GM18873 (cell line): ENCODE data around the gene FXYD7.
"Not testable (repeated sequence)": the region's sequence is repeated elsewhere in the genome, so short reads cannot be mapped to it uniquely, and the experiment has no call there.

Experiments
- ATAC-seq: cut with Tn5 transposase; IDR thresholded peaks from one replicate; pipeline ENCODE4 v1.9.1; 2021; ENCODE audit warnings: mild to moderate bottlenecking, moderate library complexity, moderate number of reproducible peaks; ENCODE audit not compliant: unreplicated experiment, low FRiP score

FXYD7 gene, protein sequence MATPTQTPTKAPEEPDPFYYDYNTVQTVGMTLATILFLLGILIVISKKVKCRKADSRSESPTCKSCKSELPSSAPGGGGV

DNA sequence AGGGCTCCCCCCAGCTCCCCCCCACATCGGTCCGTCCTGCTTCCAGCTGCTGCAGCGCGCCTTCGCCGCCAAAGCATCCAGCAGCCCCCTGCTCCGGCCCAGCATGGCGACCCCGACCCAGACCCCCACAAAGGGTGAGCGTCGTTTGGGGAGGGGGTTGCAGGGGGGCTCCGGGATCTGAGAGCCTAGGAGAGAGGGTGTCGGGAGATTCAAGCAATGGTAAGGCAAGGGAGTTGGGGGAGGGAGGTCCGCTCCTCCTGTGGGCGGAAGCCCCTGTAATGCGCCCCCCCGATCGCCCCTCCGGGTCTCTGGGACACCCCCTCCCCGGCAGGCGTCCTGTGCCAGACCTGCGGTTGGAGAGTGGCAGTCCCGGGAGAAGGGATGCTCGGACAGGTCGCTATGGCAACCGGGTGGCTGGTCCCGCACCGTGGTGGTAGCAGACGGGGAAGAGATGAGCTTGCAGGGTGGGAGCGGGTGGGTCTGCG is at the start of gene FXYD7:
FXYD7 (plus strand) TSS at position 25 of the 485 bp plus-strand sequence; CDS start at position 104, 79 bp downstream.
- no peak for ATAC-seq

DNA sequence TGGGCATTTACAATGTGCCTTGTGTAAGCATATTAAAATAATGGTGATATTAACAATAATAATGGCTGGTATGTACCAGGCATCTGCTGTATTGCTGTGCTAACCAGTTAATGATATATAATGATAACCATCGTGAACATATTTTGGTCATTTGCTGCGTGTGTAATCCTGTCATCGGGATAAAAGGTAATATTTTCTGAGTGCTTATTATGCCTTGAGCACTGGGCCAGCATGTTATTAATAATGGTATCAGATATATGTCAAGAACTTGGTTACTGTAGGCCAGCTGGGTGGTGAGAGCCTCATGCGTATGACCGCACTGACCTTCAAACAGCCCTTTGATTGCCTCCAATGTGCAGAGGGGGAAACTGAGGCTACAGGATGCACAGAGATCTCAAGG is 49.6 kb upstream of the FXYD7 start:
- ATAC-seq, result no peak

DNA sequence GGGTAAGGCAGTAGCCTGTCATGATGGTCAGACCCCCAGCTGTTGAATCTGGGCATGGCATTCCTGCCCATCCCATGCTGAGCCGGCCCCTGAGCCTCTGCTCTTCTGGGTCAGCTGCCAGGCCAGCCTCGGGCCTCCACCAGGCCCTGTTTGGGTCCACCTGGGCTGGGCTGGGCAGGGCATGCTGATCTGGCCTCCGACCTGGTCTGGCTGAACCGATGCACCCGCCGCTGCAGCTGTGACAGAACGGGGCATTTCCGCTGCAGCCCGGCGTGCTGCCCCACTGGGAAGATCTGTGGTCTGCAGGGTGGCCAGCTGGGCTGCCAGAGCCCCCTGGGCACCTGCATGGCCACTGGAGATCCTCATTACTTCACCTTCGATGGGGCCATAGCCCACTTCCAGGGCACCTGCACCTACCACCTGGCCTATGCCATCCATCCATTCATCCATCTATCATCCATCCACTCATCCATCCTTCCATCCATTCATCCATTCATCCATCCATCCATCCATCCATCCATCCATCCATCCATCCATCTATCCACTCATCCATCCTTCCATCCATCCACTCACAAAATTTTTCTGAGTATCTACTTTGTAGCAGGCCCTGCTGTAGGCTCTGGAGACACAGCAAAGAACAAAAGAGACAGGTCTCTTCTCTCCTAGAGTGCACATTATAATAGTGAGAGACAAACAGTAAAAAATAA is 49.0 kb upstream of the FXYD7 start:
- no peak for ATAC-seq

DNA sequence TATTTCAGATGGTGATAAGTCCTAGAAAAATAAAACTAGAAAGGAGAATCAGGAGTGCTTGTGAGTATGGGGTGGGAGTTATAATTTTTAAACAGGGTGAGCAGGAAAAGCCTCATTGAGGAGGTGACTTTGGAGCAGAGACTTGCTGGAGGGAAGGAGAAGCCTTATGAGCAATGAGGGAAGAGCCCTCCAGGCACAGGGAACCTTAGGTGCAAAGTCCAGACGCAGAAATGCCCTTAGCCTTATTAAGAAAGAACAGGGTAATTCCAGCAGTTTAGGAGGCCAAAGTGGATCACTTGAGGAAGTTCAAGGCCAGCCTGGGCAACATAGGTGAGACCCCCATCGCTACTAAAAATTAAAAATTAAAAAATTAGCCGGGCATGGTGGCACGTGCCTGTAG is 48.4 kb upstream of the FXYD7 start:
- ATAC-seq, result no peak

DNA sequence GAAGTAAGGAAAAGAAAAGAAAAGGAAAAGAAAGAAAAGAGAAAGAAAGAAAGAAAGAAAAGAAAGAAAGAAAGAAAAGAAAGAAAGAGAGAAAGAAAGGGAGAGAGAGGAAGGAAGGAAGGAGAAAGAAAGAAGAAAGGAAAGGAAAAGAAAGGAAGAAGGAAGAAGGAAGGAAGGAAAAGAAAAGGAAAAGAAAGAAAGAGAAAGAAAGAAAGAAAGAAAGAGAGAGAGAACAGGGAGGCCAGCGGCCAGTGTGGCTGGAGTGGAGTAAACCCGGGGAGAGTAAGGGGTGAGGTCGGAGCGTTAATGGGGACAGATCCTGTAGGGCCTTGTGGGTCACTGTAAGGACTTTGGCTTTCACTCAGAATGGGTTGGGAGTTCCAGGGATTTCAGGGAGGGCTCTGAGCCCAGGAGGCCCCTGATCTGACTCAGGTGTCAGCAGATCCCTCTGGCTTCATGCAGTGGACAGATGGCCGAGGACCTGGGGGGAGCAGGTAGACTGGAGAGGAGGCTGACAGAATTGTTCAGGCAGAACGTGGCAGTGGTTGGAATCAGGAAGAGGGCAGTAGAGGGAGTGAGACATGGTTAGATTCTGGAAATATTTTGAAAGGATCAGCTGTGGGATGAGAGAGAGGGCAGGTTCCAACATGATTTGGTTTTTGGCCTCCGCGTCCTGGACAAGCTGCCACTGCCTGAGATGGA is 47.2 kb upstream of the FXYD7 start:
- ATAC-seq, result no peak

DNA sequence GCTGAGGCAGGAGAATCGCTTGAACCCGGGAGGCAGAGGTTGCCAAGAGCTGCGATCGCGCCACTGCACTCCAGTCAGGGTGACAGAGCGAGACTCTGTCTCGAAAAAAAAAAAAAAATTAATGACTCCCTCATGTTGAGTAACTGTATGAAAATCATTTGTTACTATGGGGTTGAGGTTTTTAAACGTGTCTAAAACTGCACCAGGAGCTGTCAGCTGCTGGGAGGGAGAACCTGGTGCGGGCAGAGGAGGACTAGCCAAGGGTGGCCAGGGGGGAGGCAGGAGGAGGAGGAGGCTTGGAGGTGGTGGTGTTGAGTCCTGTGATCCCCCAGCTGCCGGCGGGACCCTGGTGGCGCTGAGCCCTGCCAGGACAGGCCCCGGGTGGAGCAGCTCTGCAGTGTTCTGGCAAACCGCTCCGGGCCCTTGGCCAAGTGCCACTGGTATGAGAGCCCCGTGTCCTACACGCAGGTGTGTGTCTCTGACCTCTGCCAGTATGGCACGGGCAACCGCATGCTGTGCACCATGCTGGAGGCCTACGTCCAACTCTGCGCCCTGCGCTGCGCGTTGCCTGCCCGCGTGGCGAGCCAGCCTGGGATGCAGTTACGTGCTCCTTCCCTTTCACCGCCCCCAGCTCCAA is 44.5 kb upstream of the FXYD7 start:
- no peak for ATAC-seq

DNA sequence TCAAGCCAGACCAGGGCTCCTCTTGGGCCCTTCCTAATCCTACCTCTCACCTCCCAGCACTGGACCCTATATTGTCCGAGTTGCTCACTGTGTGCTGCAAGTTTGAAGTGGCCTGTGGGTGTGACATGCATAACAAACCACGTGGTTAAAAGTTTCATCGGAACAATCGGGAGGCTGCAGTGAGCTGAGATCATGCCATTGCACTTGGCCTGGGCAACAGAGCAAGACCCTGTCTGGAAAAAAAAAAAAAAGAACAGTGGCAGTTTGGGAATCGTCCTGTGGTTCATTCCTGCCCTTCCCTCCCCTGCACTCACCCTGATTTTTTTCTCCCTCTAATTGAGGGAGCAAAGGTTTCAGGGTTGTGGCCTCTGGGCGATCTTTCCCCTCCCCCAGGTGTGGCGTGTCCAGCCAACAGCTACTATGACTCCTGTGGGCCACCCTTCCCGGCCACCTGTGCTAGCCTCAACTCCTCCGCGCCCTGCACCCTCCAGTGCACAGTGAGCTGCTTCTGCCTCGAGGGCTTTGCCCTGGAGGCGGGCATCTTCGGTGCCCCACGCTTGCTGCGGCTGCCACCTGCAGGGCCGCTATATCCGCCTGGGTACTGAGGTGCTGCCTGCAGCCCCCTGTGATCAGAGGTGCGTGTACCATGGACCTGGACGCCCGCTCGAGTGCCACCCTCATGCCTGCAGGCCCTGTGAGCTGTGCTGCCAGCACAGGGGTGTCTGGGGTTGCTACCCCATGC is 43.7 kb upstream of the FXYD7 start:
- no peak for ATAC-seq

DNA sequence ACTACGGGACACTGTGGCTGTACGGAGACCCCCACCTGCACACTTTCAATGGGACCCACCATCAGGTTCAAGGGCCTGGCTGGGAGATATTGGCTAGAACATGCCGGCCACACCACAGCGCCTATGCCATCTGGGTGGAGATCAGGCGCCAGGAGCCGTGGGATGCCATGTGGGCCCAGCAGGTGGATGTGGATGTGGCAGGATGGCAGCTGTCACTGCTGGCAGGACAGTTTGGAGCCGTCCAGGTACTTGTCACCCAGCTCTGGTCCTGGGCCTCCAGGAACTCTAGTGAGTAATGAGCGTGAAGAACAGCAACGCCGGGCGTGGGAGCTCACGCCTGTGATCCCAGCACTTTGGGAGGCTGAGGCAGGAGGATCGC is 43.2 kb upstream of the FXYD7 start:
- no peak for ATAC-seq

DNA sequence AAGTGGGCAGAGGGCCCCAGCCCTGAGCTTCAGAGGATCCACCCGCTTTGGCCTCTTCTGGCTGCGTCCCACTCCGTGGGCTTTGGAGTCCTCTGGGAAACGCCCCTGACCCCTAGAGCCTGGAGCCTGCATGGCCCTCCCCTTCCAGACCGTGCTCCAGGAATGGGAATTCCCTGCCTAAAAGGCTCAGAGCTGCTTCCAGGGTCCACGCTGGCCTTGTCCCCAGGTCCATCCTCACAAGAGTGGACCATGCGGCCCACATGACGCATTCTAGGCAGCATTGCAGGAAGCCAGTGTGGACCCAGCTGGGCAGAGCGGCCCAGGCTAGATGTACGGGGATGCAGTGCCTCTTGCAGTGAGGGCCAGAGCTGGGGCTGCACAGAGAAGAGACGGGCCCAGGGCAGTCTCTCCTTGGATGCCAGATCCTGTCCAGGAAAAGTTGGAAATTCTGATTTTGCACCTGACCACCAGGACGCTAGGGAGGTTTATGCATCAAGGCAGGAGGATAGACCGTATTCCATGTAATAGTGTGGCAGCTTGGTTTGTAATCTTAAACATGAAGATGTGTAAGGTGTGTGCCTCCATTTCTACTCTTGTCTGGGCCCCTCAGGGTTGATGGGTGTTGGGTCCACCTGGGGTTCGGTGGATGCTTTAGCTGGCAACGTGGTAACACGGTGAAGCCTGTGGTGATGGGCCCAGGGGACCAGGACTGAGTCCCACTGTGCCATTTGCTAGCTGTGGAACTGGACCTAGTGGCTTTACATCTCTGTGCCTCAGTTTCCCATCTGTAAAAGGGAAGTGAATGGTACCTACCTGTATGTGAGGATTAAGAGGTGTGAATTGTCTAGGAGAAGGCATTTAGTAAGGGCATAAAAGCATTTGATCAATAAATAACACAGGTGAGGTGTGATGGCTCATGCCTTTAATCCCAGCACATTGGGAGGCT is 42.2 kb upstream of the FXYD7 start:
- ATAC-seq, result no peak

DNA sequence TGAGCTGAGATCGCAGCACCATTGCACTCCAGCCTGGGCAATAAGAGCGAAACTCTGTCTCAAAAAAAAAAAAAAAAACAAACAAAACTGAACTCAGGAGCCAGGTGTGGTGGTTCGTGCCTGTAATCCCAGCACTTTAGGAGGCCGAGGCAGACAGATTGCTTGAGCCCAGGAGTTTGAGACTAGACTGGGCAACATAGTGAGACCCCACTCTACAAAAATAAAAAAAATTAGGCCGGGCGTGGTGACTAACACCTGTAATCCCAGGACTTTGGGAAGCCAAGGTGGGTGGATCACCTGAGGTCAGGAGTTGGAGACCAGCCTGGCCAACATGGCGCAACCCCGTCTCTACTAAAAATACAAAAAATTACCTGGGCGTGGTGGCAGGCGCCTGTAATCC is 41.1 kb upstream of the FXYD7 start:
- ATAC-seq, result not testable (repeated sequence)

DNA sequence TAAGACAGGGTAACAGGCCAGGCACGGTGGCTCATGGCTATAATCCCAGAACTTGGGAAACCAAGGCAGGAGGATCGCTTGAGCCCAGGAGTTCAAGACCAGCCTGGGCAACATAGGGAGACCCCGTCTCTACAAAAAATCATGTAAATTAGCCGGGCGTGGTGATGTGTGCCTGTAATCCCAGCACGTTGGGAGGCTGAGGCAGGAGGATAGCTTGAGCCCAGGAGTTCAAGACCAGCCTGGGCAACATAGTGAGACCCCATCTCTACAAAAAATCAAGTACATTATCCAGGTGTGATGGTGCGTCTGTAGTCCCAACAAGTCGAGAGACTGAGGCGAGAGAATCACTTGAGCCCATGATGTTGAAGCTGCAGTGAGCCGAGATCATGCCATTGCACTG is 39.4 kb upstream of the FXYD7 start:
- not testable (repeated sequence) for ATAC-seq

DNA sequence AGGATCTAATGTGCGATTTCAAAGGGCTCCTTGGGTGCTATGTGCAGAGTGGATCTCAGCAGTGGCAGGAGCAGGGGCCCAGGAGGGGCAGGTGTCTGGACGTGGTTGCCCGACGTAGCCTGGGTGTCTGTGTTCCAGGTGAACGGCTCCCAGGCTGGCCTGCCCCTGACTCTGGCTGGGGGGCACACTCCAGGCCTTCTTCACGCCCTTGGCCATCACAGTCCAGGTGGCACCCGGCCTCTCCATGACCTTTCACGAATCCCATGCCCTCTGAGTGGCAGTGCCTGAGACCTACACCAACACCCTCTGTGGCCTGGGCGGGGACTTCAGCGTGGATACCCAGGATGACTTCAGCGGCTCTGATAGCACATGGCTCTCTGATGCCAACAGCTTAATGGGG is 38.7 kb upstream of the FXYD7 start:
- ATAC-seq, result no peak

DNA sequence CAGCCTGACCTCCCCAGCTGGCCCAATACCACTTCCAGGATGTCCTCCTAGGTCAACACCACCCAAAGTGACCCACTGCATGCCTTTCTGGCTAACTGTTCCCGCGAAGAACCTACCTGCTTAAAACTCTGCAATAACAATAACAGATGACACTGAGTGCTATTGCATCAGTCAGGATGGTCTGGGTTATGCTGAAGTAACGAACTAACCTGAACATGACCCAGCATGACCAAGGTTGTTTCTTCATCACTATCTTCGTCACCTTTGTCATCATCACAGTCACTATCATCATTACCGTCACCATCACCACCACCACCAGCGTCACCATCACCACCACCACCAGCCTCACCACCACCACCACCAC is 38.0 kb upstream of the FXYD7 start:
- no peak for ATAC-seq

DNA sequence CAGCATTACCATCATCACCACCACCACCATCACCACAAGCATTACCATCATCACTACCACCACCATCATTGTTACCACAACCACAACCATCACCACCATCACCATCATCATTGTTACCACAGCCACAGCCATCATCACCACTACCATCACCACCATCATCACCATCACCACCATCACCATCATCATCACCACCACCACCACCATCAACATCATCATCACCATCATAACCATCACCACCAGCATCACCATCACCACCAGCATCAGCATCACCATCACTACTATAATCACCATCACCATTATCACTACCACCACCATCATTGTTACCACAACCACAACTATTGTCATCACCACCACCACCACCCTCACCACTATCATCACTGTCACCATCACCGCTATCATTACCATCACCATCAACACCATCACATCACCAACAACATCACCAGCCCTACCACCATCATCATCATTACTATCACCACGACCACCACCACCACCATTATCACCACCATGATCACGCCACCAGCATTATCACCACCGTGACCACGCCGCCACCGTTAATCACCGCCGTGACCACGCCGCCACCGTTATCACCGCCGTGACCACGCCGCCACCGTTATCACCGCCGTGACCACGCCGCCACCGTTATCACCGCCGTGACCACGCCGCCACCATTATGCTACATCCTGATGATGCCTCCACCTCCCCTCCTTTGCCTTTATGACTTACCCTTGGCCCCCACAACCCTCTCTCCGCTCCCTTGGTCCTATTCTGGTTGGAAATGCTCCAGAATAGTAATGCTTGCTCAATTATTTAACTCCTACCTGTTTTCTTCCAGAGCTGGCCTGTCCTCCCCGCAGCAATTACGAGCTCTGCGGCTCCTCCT is 37.4 kb upstream of the FXYD7 start:
- ATAC-seq, result no peak

DNA sequence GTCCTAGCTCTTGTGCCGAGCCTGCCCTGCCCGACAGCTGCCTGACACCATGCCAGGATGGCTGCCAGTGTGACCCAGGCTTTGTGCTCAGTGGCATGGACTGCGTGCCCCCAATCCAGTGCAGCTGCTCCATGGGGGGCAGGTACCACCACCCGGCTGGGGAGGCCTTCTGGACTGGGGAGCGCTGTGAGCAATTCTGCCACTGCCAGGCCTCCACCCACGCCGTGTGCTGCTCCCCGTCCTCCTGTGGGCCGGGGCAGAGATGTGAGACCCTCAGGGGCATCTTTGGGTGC is 36.8 kb upstream of the FXYD7 start:
- no peak for ATAC-seq

DNA sequence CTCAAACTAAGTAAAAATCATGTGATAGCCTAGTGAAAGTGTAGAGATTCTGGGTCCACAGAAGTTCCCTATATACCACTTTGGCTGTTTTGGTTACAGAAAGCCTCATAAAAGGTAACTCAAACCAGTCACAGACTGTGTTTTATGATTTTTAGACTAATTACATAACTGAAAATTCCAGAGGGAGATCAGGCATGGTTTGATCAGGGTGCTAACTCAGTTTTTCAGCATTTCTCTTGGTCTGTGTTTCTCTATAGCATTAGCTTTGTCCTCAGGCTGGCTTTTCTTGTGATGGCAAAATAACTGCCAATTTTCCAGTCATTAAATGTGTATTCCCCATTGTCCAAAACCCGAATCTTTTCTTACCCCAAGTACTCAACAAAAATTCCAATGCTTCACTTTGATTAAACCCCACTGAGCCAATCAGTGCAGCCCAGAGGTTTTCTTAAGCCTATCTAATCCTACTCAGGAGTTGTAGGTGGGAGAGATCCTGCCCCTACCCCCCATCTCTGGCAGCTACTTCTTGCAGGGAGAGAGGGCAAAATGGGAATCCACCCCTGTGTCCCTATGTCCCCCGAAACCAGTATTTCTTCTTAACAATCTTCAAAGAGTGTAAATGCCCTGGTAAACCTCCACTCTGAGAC is 36.0 kb upstream of the FXYD7 start:
- ATAC-seq, result no peak

DNA sequence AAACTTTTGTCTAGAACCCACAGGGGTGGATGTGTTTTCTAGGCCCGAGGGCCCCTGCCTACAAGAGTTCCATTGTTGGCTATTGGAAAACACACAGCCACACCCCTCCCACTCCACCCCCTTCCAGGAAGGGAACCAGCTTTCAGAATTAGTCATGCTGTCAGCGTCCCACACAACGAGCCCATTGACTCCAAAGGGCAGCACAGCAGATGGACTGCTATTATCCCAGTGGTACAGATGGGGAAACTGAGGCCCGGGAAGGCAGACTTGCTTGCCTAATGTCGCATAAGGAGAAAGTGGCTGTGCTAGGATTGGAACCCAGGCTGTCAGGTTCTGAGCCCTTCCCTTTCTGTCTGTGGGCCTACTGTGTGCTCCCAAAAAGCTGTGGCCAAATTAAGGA is 35.5 kb upstream of the FXYD7 start:
- no peak for ATAC-seq

DNA sequence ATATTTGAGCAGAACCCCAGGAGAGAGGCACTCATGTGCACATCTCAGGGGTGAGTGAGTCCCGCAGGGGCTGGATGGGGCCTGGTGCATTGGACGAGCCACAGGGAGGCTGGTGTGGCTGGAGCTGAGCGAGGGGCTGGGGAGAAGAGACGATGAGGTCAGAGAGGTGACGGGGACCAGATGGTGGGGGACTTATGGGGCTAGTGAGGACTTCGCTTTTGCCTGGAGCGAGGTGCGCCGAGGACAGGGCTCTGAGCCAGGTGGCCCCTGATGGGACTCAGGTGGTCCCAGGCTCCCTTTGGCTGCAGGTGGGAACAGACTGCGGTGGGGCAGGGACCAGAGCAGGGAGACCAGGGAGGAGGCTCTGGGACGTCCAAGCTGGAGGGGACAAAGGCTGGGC is 34.3 kb upstream of the FXYD7 start:
- no peak for ATAC-seq
